Islet precursor cell (in vitro differentiated cells): ENCODE data around the gene C17orf100.

Source experiments
- DNase-seq: peaks from one replicate; pipeline ENCODE4 v3.0.0-alpha.2; 2018

Gene C17orf100

DNA sequence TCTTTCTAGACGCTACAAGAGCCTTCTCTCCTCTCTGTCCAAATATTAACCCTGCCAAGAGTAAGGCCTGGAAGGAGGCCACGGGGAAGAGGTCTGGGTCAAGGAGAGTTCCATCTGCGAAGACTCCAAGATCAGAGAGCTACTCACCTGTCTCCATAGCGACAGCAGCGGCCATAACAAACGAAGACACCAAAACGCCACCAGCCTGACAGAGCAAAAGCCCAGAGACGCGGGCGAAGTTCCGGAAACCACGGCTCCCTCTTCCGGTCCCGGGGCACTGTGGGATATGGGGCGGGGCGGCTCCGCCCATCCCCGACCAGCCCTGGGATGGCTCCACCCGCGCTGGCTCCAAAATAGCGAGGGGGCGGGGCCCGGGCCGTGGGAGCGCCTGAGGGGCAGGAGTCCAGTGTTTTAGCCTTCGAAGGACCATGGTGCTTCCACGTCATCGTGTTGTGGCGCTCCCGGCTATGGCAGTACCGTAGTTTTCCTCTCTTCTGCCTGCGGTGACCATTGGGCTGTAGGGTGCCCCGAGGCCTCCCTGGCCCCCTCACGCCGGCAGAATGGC, at the start of gene C17orf100, which contains the start of gene MED31:
Gene C17orf100, plus strand, starts transcription at position 409 of the 565 bp plus-strand sequence. Its CDS starts 152 bp downstream, at position 561.
Gene MED31, minus strand, starts transcription at position 252 of the 565 bp plus-strand sequence. Its CDS starts 77 bp downstream, at position 175.
- peak; percentile 99 for DNase-seq

DNA sequence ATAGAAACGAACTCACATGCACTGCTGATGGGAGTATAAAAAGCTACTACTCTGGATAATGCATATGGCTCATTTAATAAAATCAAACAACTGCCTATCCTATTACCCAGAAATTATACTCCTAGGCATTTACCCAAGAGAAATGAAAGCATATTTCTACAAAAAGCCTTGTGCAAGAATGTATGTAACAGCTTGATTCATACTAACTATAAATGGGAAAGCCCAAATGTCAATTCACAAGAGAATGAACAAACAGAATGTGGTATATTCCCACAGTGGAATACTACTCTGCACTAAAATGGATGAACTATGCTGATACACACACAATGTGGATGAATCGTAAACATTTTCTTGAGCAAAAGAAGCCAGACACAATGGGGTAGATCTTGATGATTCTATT, 49.4 kb upstream of the C17orf100 start:
- no peak for DNase-seq

DNA sequence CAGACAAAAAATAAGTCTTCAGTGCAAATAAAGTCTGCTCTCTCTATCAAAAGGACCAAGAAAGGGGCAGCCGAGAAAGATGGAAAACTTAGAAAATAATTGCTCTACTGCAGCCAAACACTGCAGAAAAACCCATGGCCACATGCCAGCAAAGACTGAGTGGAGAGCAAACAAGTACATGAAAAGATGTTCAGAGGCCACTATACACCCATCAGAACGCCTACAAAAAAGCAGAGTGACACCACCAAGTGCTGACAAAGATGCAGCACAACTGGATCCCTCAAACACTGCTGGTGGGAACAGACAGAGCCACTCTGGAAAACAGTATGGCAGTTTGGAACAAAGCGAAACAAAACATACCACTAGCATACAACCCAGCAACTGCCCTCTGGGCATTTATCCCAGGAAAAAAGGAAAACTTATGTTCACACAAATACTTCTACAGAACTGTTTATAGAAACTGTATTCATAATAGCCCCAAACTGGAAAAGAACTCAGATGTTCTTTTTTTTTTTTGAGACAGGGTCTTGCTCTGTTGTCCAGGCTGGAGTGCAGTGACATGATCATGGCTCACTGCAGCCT, 47.7 kb upstream of the C17orf100 start:
- DNase-seq: no peak

DNA sequence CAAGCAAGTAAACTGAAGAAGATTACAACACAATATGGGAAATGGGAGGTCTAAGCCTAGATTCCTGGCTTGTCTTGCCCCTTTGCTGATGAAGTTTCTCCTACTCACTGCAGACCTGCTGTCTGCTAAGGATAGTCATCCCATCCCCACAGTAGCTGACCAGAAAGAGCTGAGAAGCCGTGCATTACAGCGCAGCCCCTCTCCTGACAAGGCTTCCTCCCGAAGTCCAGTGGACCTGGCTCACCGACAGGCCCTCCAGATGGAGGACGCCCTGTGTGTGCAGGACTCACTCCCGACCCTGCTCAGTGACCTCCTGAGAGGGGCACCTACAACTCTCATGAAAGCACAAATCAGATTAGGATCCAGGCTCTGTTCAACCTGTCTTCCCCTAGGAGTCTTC, 46.4 kb upstream of the C17orf100 start:
- DNase-seq: no peak

DNA sequence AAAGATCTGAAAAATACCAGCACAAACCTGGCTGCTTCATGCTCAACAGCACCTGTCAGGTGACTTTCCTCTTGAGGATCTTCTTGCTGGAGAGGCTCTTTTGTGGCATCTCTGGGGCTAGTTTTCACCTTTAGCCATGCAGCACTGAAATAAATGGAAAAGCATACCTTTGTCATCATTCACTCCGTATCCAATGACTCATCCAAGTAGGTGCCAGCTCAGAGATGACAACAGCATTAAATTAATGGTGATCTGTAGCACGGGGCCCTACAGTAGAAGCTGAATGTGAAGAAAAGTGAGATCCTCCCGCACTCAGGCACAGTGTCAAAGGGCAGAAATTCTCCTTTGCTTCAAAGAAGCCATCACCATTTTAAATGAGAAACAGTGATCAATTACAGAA, 43.2 kb upstream of the C17orf100 start:
- no peak for DNase-seq

- no peak for DNase-seq
Measured at GRCh38 chr17:6610011-6610410, 41.6 kb upstream of the C17orf100 start.

DNA sequence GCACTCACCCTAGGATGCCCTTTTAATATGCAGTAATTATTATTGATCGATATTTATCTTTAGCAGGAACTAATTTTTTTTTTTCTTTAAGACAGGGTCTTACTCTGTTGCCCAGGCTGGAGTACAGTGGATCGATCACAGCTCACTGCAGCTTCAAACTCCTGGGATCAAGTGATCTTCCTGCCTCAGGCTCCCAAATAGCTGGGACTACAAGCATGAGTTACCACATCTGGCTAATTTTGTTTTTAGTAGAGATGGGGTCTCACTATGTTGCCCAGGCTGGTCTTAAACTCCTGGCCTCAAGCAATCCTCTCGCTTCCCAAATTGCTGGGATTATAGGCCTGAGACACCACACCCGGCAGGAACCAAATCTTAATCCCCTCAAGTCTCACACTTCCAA, 40.3 kb upstream of the C17orf100 start:
- no peak for DNase-seq

DNA sequence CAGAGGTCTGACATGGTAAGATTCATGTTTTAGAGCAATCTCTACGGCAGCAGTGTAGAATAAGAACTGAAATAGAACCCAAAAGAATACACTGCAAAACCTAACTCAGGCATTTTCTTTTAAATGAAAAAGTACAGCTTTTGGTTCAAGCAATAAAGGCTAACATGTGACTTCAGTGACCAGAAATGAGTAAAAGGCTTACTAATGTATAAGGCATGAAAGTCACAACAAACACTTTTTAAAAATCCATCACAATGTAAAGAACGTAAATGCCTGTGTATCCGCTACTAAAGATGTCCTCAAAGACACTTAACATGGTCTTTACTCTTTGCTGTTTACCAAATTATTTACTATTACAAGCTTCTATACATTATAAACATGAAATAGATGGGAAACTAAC, 27.6 kb upstream of the C17orf100 start:
- DNase-seq: no peak

DNA sequence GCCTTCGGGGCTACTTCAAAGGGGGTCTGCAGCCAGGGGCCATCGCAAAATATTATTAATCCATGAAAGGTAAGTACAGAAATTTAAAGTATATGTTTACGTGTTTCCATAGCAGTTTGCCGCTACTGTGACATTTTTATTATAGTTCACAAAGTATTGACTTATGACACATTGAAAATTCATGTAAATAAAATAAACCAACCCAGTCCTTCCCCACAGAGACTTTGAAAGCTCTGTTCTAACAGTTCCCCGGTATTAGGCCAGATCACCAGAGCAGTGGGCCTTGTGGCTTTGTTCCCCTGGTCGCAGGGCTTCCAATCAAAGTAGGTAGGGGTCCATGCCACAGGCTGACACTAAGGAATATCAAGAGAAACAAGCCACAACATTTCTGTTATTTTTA, 24.9 kb upstream of the C17orf100 start:
- no peak for DNase-seq

GRCh38 chr17:6627019-6627418, 24.5 kb upstream of the C17orf100 start:
- DNase-seq: no peak

DNA sequence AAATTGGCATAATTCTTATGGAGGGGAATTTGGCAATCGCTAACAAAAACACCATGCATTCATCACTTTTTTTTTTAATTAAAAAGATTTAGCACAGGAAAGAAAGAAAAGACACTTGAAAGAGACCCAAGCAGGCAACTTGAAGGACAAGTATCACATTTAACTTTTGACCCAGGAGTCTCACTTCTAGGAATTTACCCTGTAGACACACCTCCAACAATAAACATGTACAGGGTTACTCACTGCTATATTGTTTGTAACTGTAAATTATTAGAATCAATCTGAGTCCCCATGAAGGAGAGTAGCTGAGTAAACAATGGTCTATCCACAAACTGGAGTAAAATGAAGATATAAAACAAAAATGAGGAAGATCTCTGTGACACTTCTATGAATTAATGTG, 21.2 kb upstream of the C17orf100 start:
- DNase-seq: no peak

- DNase-seq: no peak
Measured at GRCh38 chr17:6632530-6632929, 19.0 kb upstream of the C17orf100 start.

DNA sequence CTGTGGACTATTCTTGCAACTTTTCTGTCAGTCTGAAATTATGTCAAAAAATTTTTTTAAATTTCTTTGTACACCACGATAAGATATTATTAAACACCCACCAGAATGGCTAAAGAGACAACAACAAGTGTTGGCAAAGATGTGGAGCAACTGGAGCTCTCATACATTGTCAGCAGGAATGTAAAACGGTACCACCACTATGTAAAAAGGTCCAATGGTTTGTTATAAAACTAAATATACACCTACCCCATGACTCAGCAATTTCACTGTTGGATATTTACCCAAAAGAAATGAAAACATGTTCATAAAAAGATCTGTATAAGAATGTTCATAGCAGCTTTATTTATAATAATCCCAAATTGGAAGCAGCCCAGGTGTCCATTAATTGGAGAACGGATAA, 18.3 kb upstream of the C17orf100 start:
- DNase-seq: no peak

GRCh38 chr17:6636105-6636504, 15.5 kb upstream of the C17orf100 start:
- no peak for DNase-seq

- no peak for DNase-seq
Measured at GRCh38 chr17:6636616-6637457, 14.7 kb upstream of the C17orf100 start.

DNA sequence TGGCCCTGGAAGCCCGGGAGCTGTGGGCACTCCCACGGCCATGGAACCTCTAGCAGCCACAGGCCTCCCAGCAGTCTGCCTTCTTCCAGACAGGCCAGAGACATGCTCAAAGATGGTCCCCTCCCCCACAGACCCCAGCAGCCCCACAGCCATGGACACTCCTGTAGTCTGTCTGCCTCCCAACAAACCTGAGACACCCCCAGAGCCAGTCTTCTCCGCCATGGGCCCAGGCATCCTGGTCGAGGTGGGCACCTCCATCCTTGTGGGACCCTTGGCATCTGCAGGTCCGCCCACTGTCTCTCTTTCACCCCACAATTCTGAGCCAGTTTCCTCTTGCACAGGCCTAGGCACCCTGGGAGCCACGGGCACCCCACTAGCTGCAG, 14.1 kb upstream of the C17orf100 start:
- DNase-seq: no peak

GRCh38 chr17:6638046-6638908, 13.3 kb upstream of the C17orf100 start:
- no peak for DNase-seq

DNA sequence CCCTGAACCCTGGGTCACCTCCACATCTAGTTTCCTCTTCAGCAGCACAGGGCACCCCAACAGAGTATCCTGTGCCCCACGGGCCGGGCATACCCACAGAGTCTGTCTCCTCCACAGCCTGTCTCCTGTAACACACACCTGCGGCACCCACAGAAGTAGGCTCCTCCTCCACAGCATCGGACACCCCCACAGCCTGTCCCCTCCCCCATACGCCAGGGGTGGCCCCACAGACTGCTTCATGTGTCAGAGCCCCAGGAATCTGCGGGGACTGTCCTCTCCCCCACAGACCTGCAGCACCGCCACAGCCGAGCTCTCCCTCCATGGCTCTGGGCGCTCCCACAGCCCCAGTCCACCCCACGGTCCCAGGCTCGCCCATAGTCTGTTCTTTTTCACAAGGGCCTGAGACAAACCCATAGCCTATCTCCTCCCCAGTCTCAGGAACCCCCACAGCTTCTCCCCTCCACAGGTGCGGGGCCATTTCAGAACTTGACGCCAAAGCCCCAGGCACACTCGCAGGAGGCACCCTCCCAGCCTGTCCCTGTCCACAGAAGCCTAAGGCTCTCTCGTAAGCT, 12.5 kb upstream of the C17orf100 start:
- DNase-seq: no peak

DNA sequence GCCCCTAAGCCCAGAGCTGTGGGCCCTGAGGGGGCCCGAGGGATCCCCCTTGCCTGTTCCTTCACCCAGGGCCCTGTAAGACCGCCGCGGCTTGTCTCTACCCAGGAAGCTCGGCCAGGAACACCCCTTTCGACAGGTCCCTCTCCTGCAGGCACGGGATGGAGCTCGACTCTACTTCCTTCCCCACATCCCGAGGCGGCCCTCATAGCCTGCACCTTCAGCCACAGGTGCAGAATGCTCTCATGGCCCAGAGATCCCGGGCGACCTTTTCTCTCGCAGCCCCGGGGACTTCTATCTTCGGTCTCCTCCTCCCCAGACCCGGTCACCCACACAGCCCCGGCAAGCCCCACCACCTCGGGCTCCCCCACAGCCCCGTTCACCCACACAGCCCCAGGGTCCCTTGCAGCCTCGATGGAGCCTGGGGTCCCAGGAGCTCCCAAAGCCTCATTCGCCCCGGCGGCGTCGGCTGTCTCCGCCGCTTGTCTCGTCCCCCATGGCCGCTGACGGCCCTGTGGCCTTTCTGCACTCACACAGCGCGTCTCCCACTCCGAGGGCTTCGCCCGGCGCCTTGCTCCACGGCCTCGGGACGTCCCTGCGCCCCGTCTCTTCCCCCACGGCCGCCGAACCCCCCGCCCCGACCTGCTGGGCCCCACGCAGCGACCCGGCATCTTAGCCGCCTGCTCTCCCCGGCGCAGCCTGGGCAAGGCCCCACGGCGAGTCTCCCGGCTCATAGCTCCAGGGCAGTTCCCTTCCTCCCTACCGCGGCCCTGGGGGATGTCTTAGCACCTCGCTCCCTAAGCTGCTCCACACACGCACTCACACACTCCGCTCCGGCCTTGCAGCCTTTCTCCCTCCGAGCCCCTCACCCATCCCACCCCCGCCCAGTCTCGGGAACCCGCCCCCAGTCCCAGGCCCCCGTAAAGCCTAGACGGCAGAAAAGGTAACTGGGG, 11.7 kb upstream of the C17orf100 start:
- DNase-seq: peak; percentile 81

- peak; percentile 98 for DNase-seq
Measured at GRCh38 chr17:6640536-6641246, 10.9 kb upstream of the C17orf100 start, which contains the start of the genes KIAA0753 and TXNDC17. KIAA0753 (minus strand) TSS chr17:6640711; CDS start chr17:6635103, 5,608 bp downstream. TXNDC17 (plus strand) TSS chr17:6641060; CDS start chr17:6641083, 23 bp downstream.
